Epidermal melanocyte (primary cell): ENCODE data around the gene RABGAP1L.
A peak's percentile ranks its signal among the peaks of the same experiment; 100 is the strongest.
"Not testable (repeated sequence)": the region's sequence is repeated elsewhere in the genome, so short reads cannot be mapped to it uniquely, and the experiment has no call there.

ENCODE experiments used
- DNase-seq: peaks from one replicate; pipeline ENCODE4 v3.0.0; 2011; ENCODE audit warnings: low spot score; ENCODE audit not compliant: insufficient read length

RABGAP1L gene

GRCh38 chr1:174159252-174160108, at the start of gene RABGAP1L:
Gene RABGAP1L, plus strand, starts transcription at chr1:174159520.
- peak; percentile 80 for DNase-seq

DNA sequence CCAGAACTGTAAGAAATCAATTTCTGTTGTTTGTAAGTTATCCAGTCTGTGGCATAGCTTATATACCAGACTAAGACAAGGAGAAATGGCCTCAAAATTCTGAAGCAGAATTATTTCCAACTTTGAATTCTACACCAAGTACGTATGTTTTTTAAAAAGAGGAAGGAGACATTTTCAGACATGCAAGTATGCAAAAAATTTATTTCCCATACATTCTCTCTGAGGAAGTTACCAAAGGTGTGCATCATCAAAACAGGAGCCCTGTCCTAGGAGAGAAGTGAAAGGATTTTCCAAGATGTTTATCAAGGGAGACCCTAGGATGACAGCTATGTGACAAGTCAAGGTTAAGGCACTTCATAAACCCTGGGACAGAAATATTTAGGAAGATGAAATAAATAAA, 49.3 kb upstream of the RABGAP1L start:
- DNase-seq: no peak

DNA sequence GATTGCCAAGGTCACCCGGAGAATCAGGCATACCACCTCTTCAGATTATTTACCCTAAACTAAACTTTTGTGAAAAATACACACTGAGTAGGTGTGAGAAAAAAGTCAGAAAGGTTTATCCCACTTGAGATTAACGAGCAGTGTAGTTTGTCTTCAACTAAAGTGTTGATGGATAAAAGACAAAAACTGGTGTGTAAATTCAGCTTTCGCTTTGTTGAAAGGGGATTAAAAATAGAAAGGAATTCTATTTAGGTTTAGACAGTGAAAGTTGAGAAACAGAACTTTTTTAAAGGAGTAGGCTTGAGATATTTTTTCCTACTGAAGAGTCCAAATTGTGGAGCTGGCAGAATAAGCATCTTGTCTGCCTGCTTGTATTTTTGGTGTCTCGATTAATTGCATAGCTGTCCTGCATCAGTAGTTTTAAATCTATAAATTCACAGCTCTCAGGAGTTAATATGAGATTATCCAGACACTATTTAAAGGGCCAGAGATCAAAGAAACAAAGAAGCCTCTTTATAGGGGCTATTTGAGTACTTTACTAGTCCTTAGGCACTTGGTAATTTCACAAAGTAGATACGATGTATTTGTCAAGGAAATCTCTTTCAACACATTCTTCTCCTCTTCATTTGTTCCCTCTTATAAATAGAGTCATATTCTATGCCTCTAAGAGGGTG, 46.7 kb upstream of the RABGAP1L start:
- DNase-seq: no peak

- no peak for DNase-seq
Measured at GRCh38 chr1:174114106-174114505, 45.2 kb upstream of the RABGAP1L start.

DNA sequence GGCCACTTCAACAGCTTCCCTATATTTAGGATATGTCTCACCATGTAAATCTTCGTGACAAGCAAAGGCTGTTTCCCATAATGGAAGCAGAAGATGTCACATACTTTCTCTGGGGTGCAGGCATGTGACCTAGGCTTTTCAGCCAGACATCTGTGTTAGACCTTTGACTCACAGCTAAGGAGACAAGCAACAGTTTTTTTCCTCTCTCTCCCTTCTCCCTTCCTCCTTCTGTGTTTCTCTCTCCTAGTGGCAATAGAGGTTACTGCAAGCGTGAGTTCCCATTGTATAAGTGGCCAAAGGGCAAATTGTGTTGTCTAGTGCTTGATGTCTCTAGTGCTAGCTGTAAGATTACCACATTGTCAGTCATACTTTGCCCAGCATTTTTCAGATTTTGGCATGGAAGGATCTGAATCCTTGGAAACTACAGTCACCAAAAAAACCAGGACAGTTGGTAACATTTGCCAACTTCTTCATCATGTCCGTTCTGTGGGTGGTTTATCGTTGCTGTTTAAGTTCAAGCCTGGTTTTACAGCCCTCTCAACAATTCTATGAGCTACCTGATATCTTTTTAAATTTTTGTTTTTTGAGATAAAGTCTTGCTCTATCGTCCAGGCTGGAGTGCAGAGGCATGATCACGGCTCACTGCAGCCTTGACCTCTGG, 44.4 kb upstream of the RABGAP1L start:
- peak; percentile 20 for DNase-seq

GRCh38 chr1:174116042-174116441, 43.3 kb upstream of the RABGAP1L start:
- no peak for DNase-seq

DNA sequence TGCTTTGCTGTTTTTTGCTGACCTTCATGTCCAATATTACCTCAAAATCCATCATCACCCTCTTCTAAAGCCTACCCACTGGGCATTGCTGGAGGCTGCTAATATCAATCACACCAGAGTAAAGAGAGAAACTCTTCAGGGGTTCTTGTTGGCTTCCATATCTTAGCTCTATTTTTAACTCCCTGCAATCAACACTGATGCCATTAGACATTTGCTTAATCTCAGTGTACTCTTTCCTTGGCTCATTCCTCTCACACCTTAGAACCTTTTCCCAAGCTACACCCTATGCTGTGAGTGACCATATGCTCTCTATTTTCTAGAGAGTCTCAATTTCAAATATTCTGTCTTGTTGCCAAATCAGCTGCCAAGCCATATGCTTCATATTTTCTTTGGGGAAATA, 40.6 kb upstream of the RABGAP1L start:
- DNase-seq: no peak

- not testable (repeated sequence) for DNase-seq
Measured at GRCh38 chr1:174122318-174122717, 37.0 kb upstream of the RABGAP1L start.

DNA sequence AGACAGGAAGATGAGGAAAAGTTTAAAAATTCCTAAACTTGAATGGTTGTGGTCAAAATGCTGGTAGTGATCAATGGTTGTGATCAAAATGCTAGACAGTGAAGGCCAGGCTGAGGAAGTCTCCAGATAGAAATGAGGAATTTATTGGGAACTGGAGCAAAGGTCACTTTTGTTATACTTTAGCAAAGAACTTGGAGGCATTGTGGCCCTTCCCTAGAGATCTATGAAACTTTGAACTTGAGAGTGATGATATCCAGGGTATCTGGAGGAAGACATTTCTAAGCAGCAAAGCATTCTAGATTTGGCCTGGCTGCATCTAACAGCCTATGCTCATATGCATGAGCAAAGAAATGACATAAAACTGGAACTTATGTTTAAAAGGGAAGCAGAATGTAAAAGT, 35.5 kb upstream of the RABGAP1L start:
- no peak for DNase-seq

DNA sequence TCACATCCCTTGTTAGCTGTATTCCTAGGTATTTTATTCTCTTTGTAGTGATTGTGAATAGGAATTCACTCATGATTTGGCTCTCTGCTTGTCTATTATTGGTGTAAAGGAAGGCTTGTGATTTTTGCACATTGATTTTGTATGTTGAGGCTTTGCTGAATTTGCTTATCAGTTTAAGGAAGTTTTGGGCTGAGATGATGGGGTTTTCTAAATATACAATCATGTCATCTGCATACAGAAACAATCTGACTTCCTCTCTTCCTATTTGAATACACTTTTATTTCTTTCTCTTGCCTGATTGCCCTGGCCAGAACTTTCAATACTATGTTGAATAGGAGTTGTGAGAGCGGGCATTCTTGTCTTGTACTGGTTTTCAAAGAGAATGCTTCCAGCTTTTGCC, 32.1 kb upstream of the RABGAP1L start:
- not testable (repeated sequence) for DNase-seq

DNA sequence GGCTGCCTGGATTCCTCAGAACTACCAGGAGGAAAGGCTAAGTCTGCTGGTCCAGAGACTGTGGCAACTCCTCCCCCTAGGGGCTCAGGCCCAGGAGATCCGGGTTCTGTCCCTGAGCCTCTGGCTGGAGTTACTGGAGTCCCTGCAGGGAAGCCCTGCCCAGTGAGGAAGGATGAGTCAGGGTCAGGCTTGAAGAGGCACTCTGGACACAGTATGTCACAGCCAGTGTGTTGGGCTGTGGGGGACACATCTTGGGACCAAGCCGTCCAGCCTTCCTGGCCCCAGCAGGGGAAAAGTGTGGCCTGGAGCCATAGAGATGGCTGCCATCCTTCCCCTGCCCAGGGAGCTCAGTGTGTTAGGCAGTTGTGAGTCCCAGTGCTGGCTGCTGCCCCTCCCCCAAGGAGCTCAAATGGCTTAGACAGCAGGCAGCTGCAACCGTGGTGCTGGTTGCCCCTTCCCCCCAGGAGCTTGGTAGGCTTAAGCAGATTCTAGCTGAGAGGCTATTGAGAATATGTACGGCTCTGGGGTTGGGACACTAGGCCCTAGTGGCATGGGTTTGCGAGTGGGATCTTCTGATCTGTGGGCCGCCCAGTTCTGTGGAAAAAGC, 28.2 kb upstream of the RABGAP1L start:
- no peak for DNase-seq

DNA sequence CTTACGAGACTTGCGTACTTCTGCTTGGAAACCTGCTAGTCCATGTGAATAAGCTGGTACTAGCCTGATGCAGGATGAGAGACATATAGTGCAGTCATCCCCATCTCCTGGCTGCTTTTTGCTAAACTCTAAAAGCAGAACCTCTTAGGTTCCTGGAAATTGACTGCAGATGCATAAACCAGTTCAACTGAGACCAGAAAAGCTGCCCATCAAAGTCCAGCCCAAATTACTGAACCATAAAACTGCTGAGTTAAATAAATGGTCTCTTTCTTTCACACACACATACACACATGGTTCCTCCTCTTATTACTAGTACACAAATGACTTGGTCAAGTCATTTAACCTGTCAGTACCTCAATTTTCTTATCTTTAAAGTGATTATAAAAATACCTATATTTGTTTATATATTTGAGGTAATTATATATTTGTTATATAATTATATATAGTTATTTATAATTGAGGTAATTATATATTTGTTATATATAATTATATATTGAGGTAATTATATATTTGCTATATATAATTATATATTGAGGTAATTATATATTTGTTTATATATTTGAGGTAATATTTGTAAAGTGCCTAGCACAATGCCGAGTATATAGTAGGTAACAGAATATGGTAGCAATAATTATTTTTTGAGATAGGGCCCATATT, 25.2 kb upstream of the RABGAP1L start:
- DNase-seq: no peak

- no peak for DNase-seq
Measured at GRCh38 chr1:174135211-174135610, 24.1 kb upstream of the RABGAP1L start.

GRCh38 chr1:174136714-174137113, 22.6 kb upstream of the RABGAP1L start:
- no peak for DNase-seq

- no peak for DNase-seq
Measured at GRCh38 chr1:174142836-174143235, 16.5 kb upstream of the RABGAP1L start.

DNA sequence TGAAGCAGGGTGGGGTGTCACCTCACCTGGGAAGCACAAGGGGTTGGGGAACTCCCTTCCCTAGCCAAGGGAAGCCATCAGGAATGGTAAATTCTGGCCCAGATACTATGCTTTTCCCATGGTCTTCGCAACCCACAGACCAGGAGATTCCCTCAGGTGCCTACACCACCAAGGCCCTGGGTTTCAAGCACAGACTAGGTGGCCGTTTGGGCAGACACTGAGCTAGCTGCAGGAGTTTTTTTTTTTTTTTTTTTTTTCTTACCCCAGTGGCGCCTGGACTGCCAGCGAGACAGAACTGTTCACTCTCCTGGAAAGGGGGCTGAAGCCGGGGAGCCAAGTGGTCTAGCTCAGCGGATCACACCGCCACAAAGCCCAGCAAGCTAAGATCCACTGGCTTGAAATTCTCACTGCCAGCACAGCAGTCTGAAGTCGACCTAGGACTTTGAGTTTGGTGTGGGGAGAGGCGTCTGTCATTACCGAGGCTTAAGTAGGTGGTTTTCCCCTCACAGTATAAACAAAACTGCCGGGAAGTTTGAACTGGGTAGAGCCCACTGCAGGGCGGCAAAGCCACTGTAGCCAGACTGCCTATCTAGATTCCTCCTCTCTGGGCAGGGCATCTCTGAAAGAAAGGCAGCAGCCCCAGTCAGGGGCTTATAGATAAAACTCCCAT, 15.5 kb upstream of the RABGAP1L start:
- DNase-seq: not testable (repeated sequence)

DNA sequence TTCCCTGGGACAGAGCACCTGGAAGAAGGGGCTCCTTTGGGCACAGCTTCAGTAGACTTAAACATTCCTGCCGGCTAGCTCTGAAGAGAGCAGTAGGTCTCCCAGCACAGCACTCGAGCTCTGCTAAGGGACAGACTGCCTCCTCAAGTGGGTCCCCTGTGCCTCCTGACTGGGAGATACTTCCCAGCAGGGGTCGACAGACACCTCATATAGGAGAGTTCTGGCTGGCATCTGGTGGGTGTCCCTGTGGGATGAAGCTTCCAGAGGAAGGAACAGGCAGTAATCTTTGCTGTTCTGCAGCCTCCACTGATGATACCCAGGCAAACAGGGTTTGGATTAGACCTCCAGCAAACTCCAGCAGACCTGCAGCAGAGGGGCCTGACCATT, 14.9 kb upstream of the RABGAP1L start:
- not testable (repeated sequence) for DNase-seq

DNA sequence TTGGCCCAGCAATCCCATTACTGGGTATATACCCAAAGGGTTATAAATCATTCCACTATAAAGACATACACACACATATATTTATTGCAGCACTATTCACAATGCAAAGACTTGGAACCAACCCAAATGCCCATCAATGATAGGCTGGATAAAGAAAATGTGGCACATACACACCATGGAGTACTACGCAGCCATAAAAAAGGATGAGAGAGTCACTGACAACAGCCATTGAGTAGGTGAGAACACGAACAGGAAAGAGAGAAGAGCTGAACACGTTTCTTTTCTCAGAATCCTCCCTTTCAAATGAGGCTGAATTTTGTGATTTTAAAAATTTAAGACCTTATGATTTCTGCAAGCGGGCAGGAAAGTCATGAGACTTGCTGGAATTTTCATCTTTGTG, 10.1 kb upstream of the RABGAP1L start:
- no peak for DNase-seq

DNA sequence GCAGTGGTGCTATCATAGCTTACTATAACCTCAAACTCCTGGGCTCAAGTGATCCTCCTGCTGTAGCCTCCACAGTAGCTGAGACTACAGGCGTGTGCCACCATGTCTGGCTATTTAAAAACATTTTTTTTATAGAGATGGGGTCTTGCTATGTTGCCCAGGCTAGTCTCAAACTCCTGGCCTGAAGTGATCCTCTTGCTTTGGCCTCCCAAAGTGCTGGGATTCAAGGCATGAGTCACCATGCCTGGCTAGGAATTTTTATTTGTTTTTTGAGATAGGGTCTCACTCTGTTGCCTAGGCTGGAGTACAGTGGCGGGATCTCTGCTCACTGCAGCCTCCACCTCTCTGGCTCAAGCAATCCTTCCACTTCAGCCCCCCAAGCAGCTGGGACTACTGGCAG, 8.8 kb upstream of the RABGAP1L start:
- DNase-seq: no peak

DNA sequence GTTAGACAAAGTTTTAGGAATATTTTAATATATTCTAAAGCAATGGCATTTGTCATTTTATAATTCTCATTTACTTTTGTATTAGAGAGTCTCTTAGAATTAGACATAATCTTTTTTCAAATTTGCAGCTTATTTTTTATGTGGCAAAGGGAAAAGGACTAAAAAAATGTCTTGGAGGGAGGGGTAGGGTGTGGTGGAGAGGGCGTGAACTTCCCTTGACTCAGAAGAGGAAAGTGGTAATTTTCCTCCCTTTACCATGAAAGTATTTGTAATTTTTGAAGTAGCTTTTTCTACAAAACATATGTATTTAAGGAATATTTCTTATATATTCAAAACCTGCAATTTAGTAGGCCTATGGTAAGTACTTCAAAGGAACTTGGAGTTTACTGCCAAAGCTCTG, 6.9 kb upstream of the RABGAP1L start:
- DNase-seq: no peak
